ENCODE results near the gene FGF4.

The FGF4 gene

DNA sequence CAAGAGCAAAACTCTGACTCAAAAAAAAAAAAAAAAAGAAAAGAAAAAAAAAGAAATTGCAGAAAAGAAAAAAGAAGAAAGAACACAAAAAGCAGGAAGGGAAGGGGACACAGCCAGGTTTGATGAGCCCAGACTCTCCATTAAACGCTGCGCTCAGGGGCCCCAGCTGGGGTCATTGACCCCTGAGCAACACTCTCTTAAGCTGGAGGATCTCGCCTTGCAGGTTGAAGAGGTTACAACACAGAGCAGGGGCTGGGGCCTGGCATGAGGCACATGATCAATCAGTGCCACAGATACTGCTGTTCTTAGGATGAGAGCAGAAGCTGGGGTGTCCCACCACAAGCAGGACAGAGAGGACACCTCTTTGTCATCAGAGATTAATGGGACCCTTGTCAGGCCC lies 36.3 kb upstream of the FGF4 start:
- Histone ChIP-seq H3K36me3 (ENCODE audit: insufficient read depth) (no peaks in the 10 kb centered on the region), H3K27me3 (ENCODE audit: insufficient read depth, low read depth) (no peaks in the 10 kb centered on the region; the same call in 1 of the 2 replicates), H3K4me3 (IDR thresholded peaks at IDR 0.05; ENCODE audit: insufficient read depth, low read depth, low read length) (no peak overlapping the region)

DNA sequence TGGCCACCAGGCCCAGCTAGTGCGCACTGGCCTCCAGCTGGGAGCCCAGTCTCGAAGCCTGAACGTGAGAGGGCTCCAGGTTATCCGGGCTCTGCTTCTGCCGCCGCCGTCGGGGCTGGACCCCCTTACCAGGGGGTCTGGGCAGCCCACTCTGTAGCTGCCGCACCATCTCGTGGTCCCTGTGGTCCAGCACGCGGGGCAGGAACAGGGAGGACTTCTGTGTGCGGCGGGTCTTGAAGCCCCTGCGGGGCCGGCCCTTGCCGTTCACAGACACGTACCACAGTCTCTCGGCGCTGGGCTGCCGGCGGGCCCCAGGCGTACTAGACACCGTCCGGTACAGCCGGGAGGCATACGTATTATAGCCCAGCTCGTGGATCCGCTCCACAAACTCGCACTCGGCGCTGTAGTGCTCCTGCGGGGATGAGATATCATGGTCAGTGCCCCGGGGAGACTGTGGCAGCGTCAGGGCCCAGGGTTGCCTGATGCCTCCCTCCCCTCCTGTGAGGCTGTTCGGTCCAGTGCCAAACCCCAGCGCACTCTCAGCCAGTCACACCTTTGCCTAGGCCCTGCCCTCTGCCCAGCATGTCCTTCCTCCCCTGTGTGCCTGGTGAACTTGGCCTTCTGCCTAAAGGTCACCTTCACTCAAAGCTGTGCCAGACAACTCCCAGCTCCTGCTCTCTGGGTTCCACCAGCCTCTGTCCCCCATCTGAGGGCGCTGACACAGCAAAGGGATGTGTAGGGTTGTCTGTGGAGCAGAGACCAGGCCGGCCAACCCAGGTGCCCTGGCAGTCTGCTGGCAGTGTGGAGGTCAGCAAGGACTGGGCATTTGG lies 35.4 kb upstream of the FGF4 start:
- Histone ChIP-seq H3K4me2 (no peak overlapping the region), H3K27ac (no peak overlapping the region), H3K4me3 (IDR thresholded peaks at IDR 0.05; ENCODE audit: insufficient read depth, low read depth, low read length) (no peak overlapping the region), H3K4me1 (ENCODE audit: low read depth, poor library complexity, severe bottlenecking) (no peaks in the 10 kb centered on the region), H3K9ac (no peak overlapping the region), H2AFZ (ENCODE audit: low read depth) (no peak overlapping the region), H3K27me3 (ENCODE audit: insufficient read depth, low read depth) (peaks cover 6% of the 10 kb centered on the region; the same call in 1 of the 2 replicates), H3K79me2 (ENCODE audit: insufficient read depth, low read depth) (no peaks in the 10 kb centered on the region), H3K36me3 (ENCODE audit: insufficient read depth) (no peaks in the 10 kb centered on the region), H4K20me1 (ENCODE audit: insufficient read depth) (no peaks in the 10 kb centered on the region)
- TF ChIP-seq, protein P1, sequence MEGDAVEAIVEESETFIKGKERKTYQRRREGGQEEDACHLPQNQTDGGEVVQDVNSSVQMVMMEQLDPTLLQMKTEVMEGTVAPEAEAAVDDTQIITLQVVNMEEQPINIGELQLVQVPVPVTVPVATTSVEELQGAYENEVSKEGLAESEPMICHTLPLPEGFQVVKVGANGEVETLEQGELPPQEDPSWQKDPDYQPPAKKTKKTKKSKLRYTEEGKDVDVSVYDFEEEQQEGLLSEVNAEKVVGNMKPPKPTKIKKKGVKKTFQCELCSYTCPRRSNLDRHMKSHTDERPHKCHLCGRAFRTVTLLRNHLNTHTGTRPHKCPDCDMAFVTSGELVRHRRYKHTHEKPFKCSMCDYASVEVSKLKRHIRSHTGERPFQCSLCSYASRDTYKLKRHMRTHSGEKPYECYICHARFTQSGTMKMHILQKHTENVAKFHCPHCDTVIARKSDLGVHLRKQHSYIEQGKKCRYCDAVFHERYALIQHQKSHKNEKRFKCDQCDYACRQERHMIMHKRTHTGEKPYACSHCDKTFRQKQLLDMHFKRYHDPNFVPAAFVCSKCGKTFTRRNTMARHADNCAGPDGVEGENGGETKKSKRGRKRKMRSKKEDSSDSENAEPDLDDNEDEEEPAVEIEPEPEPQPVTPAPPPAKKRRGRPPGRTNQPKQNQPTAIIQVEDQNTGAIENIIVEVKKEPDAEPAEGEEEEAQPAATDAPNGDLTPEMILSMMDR (conservative IDR thresholded peaks at IDR 0.05; ENCODE audit: low read depth, low read length): no peak

More for the DNA sequence above, 36.3 kb upstream of the FGF4 start:
- no peaks in the 10 kb centered on the region for H3K79me2 ChIP-seq (ENCODE audit: insufficient read depth, low read depth)
- no peak overlapping the region for H3K27ac ChIP-seq
- TF ChIP-seq, protein P1 (conservative IDR thresholded peaks at IDR 0.05; ENCODE audit: low read depth, low read length): no peak
- H3K9ac ChIP-seq: no peak overlapping the region
- no peak overlapping the region for H2AFZ ChIP-seq (ENCODE audit: low read depth)
- H3K4me1 ChIP-seq (ENCODE audit: low read depth, poor library complexity, severe bottlenecking): no peaks in the 10 kb centered on the region
- no peak overlapping the region for H3K4me2 ChIP-seq
- no peaks in the 10 kb centered on the region for H4K20me1 ChIP-seq (ENCODE audit: insufficient read depth)

- Histone ChIP-seq H3K36me3 (ENCODE audit: insufficient read depth) (no peaks in the 10 kb centered on the region), H4K20me1 (ENCODE audit: insufficient read depth) (no peaks in the 10 kb centered on the region), H3K27ac (no peak overlapping the region), H3K9ac (no peak overlapping the region), H2AFZ (ENCODE audit: low read depth) (no peak overlapping the region), H3K4me2 (no peak overlapping the region), H3K4me3 (IDR thresholded peaks at IDR 0.05; ENCODE audit: insufficient read depth, low read depth, low read length) (no peak overlapping the region), H3K4me1 (ENCODE audit: low read depth, poor library complexity, severe bottlenecking) (no peaks in the 10 kb centered on the region), H3K27me3 (ENCODE audit: insufficient read depth, low read depth) (peaks cover 9% of the 10 kb centered on the region; the same call in 1 of the 2 replicates), H3K79me2 (ENCODE audit: insufficient read depth, low read depth) (no peaks in the 10 kb centered on the region)
- TF ChIP-seq, protein P1 (conservative IDR thresholded peaks at IDR 0.05; ENCODE audit: low read depth, low read length): no peak
Observed at GRCh38 chr11:69808667-69809086, 33.5 kb upstream of the FGF4 start.

DNA sequence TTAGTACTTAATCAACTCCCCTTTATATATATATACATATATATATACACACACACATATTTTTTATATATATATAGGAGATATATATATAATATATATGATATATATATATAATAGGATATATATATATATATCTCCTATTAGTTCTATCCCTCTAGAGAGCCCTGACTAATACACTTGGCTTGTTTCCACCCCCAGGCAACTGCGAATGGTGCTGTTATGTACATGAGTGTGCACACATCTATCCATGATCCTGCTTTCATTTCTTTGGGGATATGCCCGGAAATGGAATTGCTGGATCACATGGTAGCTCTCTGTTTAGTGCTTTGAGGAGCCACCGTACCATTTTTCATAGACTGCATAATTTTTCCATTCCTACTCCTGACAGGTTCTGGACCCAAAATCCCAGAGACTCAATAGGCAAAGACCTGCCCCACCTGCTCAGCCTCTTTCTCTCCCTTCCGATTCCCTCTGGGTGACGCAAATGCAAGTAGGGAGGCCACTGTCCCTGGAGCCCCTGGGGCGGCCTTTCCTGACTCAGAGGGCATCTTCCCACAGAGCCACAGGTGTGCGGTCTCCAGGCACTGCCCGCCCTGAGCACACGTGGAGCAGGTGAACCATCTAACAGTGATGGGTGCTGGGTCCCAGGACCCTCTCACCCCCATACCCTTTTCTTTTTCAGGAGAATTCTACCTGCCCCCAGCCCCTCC lies 32.1 kb upstream of the FGF4 start:
- H3K4me3 ChIP-seq (IDR thresholded peaks at IDR 0.05; ENCODE audit: insufficient read depth, low read depth, low read length): no peak overlapping the region
- H3K4me1 ChIP-seq (ENCODE audit: low read depth, poor library complexity, severe bottlenecking): no peaks in the 10 kb centered on the region
- no peaks in the 10 kb centered on the region for H3K79me2 ChIP-seq (ENCODE audit: insufficient read depth, low read depth)
- no peak overlapping the region for H3K4me2 ChIP-seq
- TF ChIP-seq, protein P1 (conservative IDR thresholded peaks at IDR 0.05; ENCODE audit: low read depth, low read length): no peak
- no peak overlapping the region for H3K27ac ChIP-seq
- no peak overlapping the region for H2AFZ ChIP-seq (ENCODE audit: low read depth)
- no peaks in the 10 kb centered on the region for H3K36me3 ChIP-seq (ENCODE audit: insufficient read depth)
- no peak overlapping the region for H3K9ac ChIP-seq
- no peaks in the 10 kb centered on the region for H4K20me1 ChIP-seq (ENCODE audit: insufficient read depth)
- peaks cover 9% of the 10 kb centered on the region; the same call in 1 of the 2 replicates for H3K27me3 ChIP-seq (ENCODE audit: insufficient read depth, low read depth)

Measured in KMS-11 (cell line).